ENCODE results near the gene DPPA2. TPM values are rescaled to one million over a fixed set of nuclear protein-coding genes. Genes with fewer than 3 reads are reported as not detected.

DPPA2 gene
- total RNA-seq, 4 donors from 2014 or later: not detected

DNA sequence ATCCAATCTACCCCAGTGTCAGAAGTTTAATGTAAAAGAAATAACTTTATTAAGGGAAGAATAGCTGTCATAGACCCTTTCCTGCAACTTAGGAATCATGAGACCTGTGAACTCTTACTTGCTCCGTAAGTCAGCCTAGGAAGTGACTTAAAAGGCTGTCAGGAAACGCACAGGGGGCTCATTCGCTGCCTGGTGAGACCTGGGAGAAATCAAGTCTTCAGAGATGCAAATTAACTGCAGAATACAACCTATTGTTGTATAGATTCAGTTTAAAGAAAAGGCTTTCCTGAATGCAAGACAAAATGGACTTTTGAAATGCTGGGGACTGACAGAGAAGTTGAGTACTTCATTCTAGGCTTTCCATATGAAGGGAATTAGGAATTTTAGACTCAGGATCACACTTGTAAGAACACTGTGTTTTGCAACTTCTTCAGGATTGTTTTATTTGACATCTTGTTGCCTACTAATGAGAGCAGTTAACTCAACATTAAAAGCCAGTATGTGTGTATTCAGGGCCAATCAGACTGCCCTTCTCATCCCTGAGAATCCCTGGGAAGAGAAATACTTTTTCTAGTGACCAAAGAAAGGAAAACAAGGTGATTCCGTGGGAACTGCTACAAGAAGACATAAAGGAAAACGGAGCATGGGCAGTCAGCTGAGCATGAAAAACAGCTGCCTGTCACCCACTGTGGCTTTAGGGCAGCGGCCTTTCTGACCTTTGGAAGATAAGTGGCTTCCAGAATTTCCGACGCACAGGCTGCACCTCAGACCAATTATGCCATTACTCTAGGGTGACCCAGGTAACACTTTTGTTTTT lies 39.5 kb upstream of the DPPA2 start:
- H3K4me1 ChIP-seq: no peaks in the 10 kb centered on the region
- 52% methylated on average over 8 of the region's 8 CpGs for WGBS
- no peak overlapping the region for H3K4me3 ChIP-seq
- no peak for DNase-seq (ENCODE audit: low spot score in 2 of 2)
- no peaks in the 10 kb centered on the region for H3K27me3 ChIP-seq
- no peaks in the 10 kb centered on the region for H3K36me3 ChIP-seq
- TF ChIP-seq POLR2A (IDR thresholded peaks at IDR 0.05) (no peak), POLR2AphosphoS5 (IDR thresholded peaks at IDR 0.05) (no peak), EP300 (IDR thresholded peaks at IDR 0.05) (no peak)
- TF ChIP-seq, protein P1, sequence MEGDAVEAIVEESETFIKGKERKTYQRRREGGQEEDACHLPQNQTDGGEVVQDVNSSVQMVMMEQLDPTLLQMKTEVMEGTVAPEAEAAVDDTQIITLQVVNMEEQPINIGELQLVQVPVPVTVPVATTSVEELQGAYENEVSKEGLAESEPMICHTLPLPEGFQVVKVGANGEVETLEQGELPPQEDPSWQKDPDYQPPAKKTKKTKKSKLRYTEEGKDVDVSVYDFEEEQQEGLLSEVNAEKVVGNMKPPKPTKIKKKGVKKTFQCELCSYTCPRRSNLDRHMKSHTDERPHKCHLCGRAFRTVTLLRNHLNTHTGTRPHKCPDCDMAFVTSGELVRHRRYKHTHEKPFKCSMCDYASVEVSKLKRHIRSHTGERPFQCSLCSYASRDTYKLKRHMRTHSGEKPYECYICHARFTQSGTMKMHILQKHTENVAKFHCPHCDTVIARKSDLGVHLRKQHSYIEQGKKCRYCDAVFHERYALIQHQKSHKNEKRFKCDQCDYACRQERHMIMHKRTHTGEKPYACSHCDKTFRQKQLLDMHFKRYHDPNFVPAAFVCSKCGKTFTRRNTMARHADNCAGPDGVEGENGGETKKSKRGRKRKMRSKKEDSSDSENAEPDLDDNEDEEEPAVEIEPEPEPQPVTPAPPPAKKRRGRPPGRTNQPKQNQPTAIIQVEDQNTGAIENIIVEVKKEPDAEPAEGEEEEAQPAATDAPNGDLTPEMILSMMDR (IDR thresholded peaks at IDR 0.05): no peak
- peaks cover 5% of the 10 kb centered on the region for H3K9me3 ChIP-seq
- H3K27ac ChIP-seq: no peak overlapping the region

- Histone ChIP-seq H3K27ac (no peak overlapping the region), H3K27me3 (no peaks in the 10 kb centered on the region), H3K36me3 (no peaks in the 10 kb centered on the region), H3K9me3 (no peaks in the 10 kb centered on the region), H3K4me1 (no peaks in the 10 kb centered on the region), H3K4me3 (no peak overlapping the region)
- 48% methylated on average over 2 of the region's 2 CpGs for WGBS
- no peak for DNase-seq (ENCODE audit: low spot score in 2 of 2)
- TF ChIP-seq, protein P1 (IDR thresholded peaks at IDR 0.05): no peak
- no peak for TF ChIP-seq POLR2A (IDR thresholded peaks at IDR 0.05)
- TF ChIP-seq POLR2AphosphoS5 (IDR thresholded peaks at IDR 0.05): no peak
- TF ChIP-seq EP300 (IDR thresholded peaks at IDR 0.05): no peak
These were observed 36.7 kb upstream of the DPPA2 start for GRCh38 chr3:109353057-109353456.

GRCh38 chr3:109351231-109351630 lies 34.9 kb upstream of the DPPA2 start:
- H3K4me3 ChIP-seq: no peak overlapping the region
- H3K36me3 ChIP-seq: no peaks in the 10 kb centered on the region
- no peaks in the 10 kb centered on the region for H3K9me3 ChIP-seq
- TF ChIP-seq POLR2A (IDR thresholded peaks at IDR 0.05): no peak
- TF ChIP-seq, protein P1 (IDR thresholded peaks at IDR 0.05): no peak
- DNase-seq (ENCODE audit: low spot score in 2 of 2): no peak
- no peaks in the 10 kb centered on the region for H3K4me1 ChIP-seq
- H3K27ac ChIP-seq: no peak overlapping the region
- no peaks in the 10 kb centered on the region for H3K27me3 ChIP-seq

GRCh38 chr3:109346770-109347295 lies 30.5 kb upstream of the DPPA2 start:
- no peaks in the 10 kb centered on the region for H3K36me3 ChIP-seq
- no peaks in the 10 kb centered on the region for H3K27me3 ChIP-seq
- no peaks in the 10 kb centered on the region for H3K4me1 ChIP-seq
- no peak for DNase-seq (ENCODE audit: low spot score in 2 of 2)
- H3K27ac ChIP-seq: no peak overlapping the region
- no peaks in the 10 kb centered on the region for H3K9me3 ChIP-seq
- H3K4me3 ChIP-seq: no peak overlapping the region
- TF ChIP-seq POLR2AphosphoS5 (IDR thresholded peaks at IDR 0.05) (no peak), POLR2A (IDR thresholded peaks at IDR 0.05) (no peak), EP300 (IDR thresholded peaks at IDR 0.05) (no peak)
- TF ChIP-seq, protein P1 (IDR thresholded peaks at IDR 0.05): no peak
- WGBS: 65% methylated on average over 3 of the region's 3 CpGs

DNA sequence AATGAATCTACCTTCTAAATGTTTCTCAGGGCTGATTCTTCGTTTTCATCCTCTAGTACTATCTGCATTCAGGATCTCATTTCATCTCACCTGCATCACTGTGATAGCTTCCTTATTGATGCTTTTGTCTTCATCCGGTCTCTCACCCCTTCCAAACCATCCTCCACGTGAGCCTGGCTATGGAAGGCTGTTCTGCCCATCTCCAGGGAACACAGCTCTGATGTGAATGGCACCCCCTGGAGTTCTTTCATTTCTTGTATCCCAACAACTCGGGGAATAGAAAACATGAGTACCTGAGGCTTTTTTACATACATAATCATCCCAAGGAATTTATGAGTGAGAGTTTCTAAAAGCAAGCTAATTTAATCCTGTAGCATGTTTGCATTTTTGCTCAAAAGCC lies 29.8 kb upstream of the DPPA2 start:
- TF ChIP-seq POLR2A (IDR thresholded peaks at IDR 0.05) (no peak), POLR2AphosphoS5 (IDR thresholded peaks at IDR 0.05) (no peak), EP300 (IDR thresholded peaks at IDR 0.05) (no peak)
- TF ChIP-seq, protein P1 (IDR thresholded peaks at IDR 0.05): no peak
- Histone ChIP-seq H3K4me1 (no peaks in the 10 kb centered on the region), H3K4me3 (no peak overlapping the region), H3K27ac (no peak overlapping the region), H3K36me3 (no peaks in the 10 kb centered on the region), H3K27me3 (no peaks in the 10 kb centered on the region), H3K9me3 (no peaks in the 10 kb centered on the region)
- no peak for DNase-seq (ENCODE audit: low spot score in 2 of 2)
- 46% methylated on average over 4 of the region's 4 CpGs for WGBS

Measured in suprapubic skin (tissue), 4 donors.